Measurements from ENCODE around the gene DYRK1A.
"Not testable (repeated sequence)": the region's sequence is repeated elsewhere in the genome, so short reads cannot be mapped to it uniquely, and the experiment has no call there.

Gene DYRK1A

GRCh38 chr21:37496972-37497371, 130.4 kb downstream of the DYRK1A start:
- no peak for DNase-seq

GRCh38 chr21:37498664-37499063, 132.1 kb downstream of the DYRK1A start:
- DNase-seq, result no peak

- no peak for DNase-seq
Measured at GRCh38 chr21:37502947-37503346, 136.4 kb downstream of the DYRK1A start.

GRCh38 chr21:37503848-37504467, 137.4 kb downstream of the DYRK1A start:
- DNase-seq, result no peak

GRCh38 chr21:37505963-37506362, 139.4 kb downstream of the DYRK1A start:
- no peak for DNase-seq

- no peak for DNase-seq
Measured at GRCh38 chr21:37507716-37508115, 141.1 kb downstream of the DYRK1A start.

GRCh38 chr21:37508341-37508740, 141.8 kb downstream of the DYRK1A start:
- DNase-seq, result no peak

- DNase-seq, result no peak
Measured at GRCh38 chr21:37509802-37510393, 143.3 kb downstream of the DYRK1A start.

GRCh38 chr21:37511848-37512247, 145.3 kb downstream of the DYRK1A start:
- no peak for DNase-seq

- DNase-seq, result no peak
Measured at GRCh38 chr21:37513383-37513782, 146.8 kb downstream of the DYRK1A start.

GRCh38 chr21:37514038-37514667, 147.6 kb downstream of the DYRK1A start:
- DNase-seq, result no peak

GRCh38 chr21:37516998-37517397, 150.4 kb downstream of the DYRK1A start:
- no peak for DNase-seq

GRCh38 chr21:37520801-37521200, 154.2 kb downstream of the DYRK1A start:
- DNase-seq, result no peak

GRCh38 chr21:37521658-37522057, 155.1 kb downstream of the DYRK1A start:
- DNase-seq, result no peak

GRCh38 chr21:37522641-37523295, 156.2 kb downstream of the DYRK1A start:
- no peak for DNase-seq

- DNase-seq, result not testable (repeated sequence)
Measured at GRCh38 chr21:37524944-37525343, 158.4 kb downstream of the DYRK1A start.

- no peak for DNase-seq
Measured at GRCh38 chr21:37525810-37526209, 159.2 kb downstream of the DYRK1A start.

GRCh38 chr21:37527103-37527502, 160.5 kb downstream of the DYRK1A start:
- no peak for DNase-seq

GRCh38 chr21:37527716-37528115, 161.1 kb downstream of the DYRK1A start:
- DNase-seq, result no peak

GRCh38 chr21:37528150-37528937, 161.8 kb downstream of the DYRK1A start:
- no peak for DNase-seq

- DNase-seq, result no peak
Measured at GRCh38 chr21:37529649-37530048, 163.1 kb downstream of the DYRK1A start.

- DNase-seq, result no peak
Measured at GRCh38 chr21:37530901-37531351, 164.4 kb downstream of the DYRK1A start.

- no peak for DNase-seq
Measured at GRCh38 chr21:37531431-37531932, 164.9 kb downstream of the DYRK1A start.

Data from activated CD4-positive, alpha-beta T cell treated with anti-CD3 and anti-CD28 coated beads, Interleukin-2, amount 50 U/mL, for 1 hour (primary cell).